Measurements from ENCODE around the gene MYH11.

MYH11 gene

DNA sequence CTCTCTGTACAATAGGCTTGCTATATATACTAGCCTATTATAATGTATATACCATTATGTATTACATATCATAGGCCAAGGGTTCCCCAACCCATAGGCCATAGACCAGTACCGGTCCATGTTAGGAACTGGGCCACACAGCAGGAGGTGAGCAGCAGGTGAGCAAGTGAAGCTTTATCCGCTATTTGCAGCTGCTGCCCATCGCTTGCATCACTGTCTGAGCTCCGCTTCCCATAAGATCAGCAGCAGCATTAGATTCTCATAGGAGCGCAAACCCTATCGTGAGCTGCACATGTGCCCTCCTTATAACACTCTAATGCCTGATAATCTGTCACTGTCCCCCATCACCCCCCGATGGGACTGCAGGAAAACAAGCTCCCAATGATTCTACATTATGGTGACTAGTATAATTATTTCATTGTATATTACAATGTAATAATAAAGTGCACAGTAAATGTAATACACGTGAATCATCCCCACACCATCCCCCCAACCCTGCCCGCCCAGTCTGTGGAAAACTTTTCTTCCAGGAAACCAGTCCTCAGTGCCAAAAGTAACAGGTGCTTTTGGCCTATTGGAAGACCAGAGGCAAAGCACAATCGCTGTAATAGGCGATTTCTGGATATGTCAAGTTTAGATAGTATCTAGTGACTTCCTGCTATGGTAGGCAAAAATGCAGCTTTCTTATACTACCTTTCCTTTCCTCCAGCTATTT lies 84.1 kb downstream of the MYH11 start:
- TF ChIP-seq, protein P1, sequence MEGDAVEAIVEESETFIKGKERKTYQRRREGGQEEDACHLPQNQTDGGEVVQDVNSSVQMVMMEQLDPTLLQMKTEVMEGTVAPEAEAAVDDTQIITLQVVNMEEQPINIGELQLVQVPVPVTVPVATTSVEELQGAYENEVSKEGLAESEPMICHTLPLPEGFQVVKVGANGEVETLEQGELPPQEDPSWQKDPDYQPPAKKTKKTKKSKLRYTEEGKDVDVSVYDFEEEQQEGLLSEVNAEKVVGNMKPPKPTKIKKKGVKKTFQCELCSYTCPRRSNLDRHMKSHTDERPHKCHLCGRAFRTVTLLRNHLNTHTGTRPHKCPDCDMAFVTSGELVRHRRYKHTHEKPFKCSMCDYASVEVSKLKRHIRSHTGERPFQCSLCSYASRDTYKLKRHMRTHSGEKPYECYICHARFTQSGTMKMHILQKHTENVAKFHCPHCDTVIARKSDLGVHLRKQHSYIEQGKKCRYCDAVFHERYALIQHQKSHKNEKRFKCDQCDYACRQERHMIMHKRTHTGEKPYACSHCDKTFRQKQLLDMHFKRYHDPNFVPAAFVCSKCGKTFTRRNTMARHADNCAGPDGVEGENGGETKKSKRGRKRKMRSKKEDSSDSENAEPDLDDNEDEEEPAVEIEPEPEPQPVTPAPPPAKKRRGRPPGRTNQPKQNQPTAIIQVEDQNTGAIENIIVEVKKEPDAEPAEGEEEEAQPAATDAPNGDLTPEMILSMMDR (conservative IDR thresholded peaks at IDR 0.05; ENCODE audit: low read length), result no peak
- no peak for TF ChIP-seq EZH2phosphoT487 (IDR thresholded peaks at IDR 0.05; ENCODE audit: borderline replicate concordance)
- no peaks in the 10 kb centered on the region for H3F3A ChIP-seq (ENCODE audit: low read depth)
- no peaks in the 10 kb centered on the region for H3K79me2 ChIP-seq (ENCODE audit: insufficient read depth, low read length)
- H3K9ac ChIP-seq (ENCODE audit: low read depth, low read length, poor library complexity, severe bottlenecking), result no peak overlapping the region
- no peaks in the 10 kb centered on the region for H3K36me3 ChIP-seq (ENCODE audit: insufficient read depth, low read length)
- no peak overlapping the region for H2AFZ ChIP-seq (ENCODE audit: low read length)
- no peaks in the 10 kb centered on the region for H4K20me1 ChIP-seq (ENCODE audit: insufficient read depth, low read length, poor library complexity, severe bottlenecking)
- H3K4me3 ChIP-seq (ENCODE audit: low read length, poor library complexity, severe bottlenecking), result no peak overlapping the region
- H3K4me1 ChIP-seq (ENCODE audit: insufficient read depth, low read length, poor library complexity, severe bottlenecking), result no peaks in the 10 kb centered on the region
- no peaks in the 10 kb centered on the region for H3K9me2 ChIP-seq (replicated peaks; ENCODE audit: low read depth, low read length)
- H3K4me2 ChIP-seq (ENCODE audit: low read depth, low read length, poor library complexity, severe bottlenecking), result no peak overlapping the region
- H3K27me3 ChIP-seq (ENCODE audit: insufficient read depth, low read length, poor library complexity, severe bottlenecking), result no peaks in the 10 kb centered on the region
- no peaks in the 10 kb centered on the region for H3K9me3 ChIP-seq (ENCODE audit: insufficient read depth, low read depth, low read length)

DNA sequence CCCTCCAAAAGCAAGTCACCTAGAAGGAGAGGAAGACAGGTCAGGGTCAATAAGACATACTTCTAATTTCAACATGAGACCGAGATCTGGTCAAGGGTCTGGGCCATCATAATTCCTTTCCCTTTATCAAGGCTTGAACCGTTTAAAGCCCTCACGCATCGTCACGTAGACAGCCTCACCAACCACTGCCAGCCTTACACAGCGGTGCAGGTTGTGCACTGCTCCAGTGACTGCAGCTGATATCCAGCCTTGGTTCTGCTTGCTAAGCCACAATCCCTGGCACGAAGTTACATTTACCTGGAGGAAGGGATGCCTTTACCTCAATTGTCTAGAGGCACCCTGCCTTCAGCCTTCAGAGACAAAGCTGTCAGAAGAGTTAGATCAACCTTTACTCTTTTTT lies 85.1 kb downstream of the MYH11 start:
- H3K4me3 ChIP-seq (ENCODE audit: low read length, poor library complexity, severe bottlenecking), result no peak overlapping the region
- H3K27me3 ChIP-seq (ENCODE audit: insufficient read depth, low read length, poor library complexity, severe bottlenecking), result no peaks in the 10 kb centered on the region
- no peak for TF ChIP-seq EZH2phosphoT487 (IDR thresholded peaks at IDR 0.05; ENCODE audit: borderline replicate concordance)
- TF ChIP-seq, protein P1 (conservative IDR thresholded peaks at IDR 0.05; ENCODE audit: low read length), result no peak

DNA sequence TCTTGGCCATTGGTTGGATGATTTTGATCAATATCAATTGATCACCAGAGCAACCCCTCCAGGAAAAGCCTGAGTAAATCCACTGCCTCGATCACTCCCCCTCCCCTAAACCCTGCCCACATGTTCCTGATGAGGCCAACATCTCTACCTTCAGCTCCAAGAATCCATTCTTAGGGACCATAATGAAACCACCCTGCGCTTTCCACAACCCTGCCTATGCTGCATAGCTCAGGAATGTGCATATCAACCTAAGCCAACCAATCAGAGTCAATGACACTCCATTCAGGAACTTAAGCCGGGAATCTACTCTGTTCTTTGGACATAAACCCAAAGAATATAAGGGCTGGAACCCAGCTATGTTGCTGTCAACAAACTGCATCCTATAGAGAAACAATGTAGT lies 86.3 kb downstream of the MYH11 start:
- TF ChIP-seq, protein P1 (conservative IDR thresholded peaks at IDR 0.05; ENCODE audit: low read length), result no peak
- no peak for TF ChIP-seq EZH2phosphoT487 (IDR thresholded peaks at IDR 0.05; ENCODE audit: borderline replicate concordance)
- peaks cover 4% of the 10 kb centered on the region for H3K4me1 ChIP-seq (ENCODE audit: insufficient read depth, low read length, poor library complexity, severe bottlenecking)
- H3K9me2 ChIP-seq (replicated peaks; ENCODE audit: low read depth, low read length), result no peaks in the 10 kb centered on the region
- H2AFZ ChIP-seq (ENCODE audit: low read length), result no peak overlapping the region
- no peaks in the 10 kb centered on the region for H3K36me3 ChIP-seq (ENCODE audit: insufficient read depth, low read length)
- no peaks in the 10 kb centered on the region for H3K9me3 ChIP-seq (ENCODE audit: insufficient read depth, low read depth, low read length)
- H3K27me3 ChIP-seq (ENCODE audit: insufficient read depth, low read length, poor library complexity, severe bottlenecking), result no peaks in the 10 kb centered on the region
- H3K79me2 ChIP-seq (ENCODE audit: insufficient read depth, low read length), result no peaks in the 10 kb centered on the region
- H3F3A ChIP-seq (ENCODE audit: low read depth), result no peaks in the 10 kb centered on the region
- no peak overlapping the region for H3K4me3 ChIP-seq (ENCODE audit: low read length, poor library complexity, severe bottlenecking)
- no peak overlapping the region for H3K4me2 ChIP-seq (ENCODE audit: low read depth, low read length, poor library complexity, severe bottlenecking)
- H4K20me1 ChIP-seq (ENCODE audit: insufficient read depth, low read length, poor library complexity, severe bottlenecking), result no peaks in the 10 kb centered on the region
- H3K9ac ChIP-seq (ENCODE audit: low read depth, low read length, poor library complexity, severe bottlenecking), result no peak overlapping the region

More for the DNA sequence above, 85.1 kb downstream of the MYH11 start:
- Histone ChIP-seq H2AFZ (ENCODE audit: low read length) (no peak overlapping the region), H3K9ac (ENCODE audit: low read depth, low read length, poor library complexity, severe bottlenecking) (no peak overlapping the region), H3K4me2 (ENCODE audit: low read depth, low read length, poor library complexity, severe bottlenecking) (no peak overlapping the region), H4K20me1 (ENCODE audit: insufficient read depth, low read length, poor library complexity, severe bottlenecking) (no peaks in the 10 kb centered on the region), H3K36me3 (ENCODE audit: insufficient read depth, low read length) (no peaks in the 10 kb centered on the region), H3K79me2 (ENCODE audit: insufficient read depth, low read length) (no peaks in the 10 kb centered on the region), H3K9me3 (ENCODE audit: insufficient read depth, low read depth, low read length) (no peaks in the 10 kb centered on the region), H3F3A (ENCODE audit: low read depth) (no peaks in the 10 kb centered on the region), H3K4me1 (ENCODE audit: insufficient read depth, low read length, poor library complexity, severe bottlenecking) (peaks cover 1% of the 10 kb centered on the region), H3K9me2 (replicated peaks; ENCODE audit: low read depth, low read length) (no peaks in the 10 kb centered on the region)

Measured in Loucy (cell line).